GM12891 (cell line): ENCODE results near the gene MAF.
A peak's percentile ranks its signal among the peaks of the same experiment; 100 is the strongest.

Experiments used
- DNase-seq: peaks from one replicate; pipeline ENCODE4 v3.0.0; 2011; ENCODE audit warnings: low spot score; ENCODE audit not compliant: insufficient read length
- FAIRE-seq: peaks from 2 replicates; lab custom pipeline; 2011; peaks lifted over from hg19 to GRCh38; lab: Jason Lieb, UNC
- PAX5 ChIP-seq: IDR thresholded peaks from 2 replicates; pipeline ENCODE4 v1.6.1; 2011; ENCODE audit warnings: low read length, moderate library complexity, mild to moderate bottlenecking; ENCODE audit not compliant: insufficient read depth, severe bottlenecking
- POLR2A ChIP-seq: IDR thresholded peaks from 2 replicates; pipeline ENCODE4 v1.6.1; 2011; ENCODE audit warnings: low read depth, low read length, control low read depth
- POLR2AphosphoS5 ChIP-seq: IDR thresholded peaks from 2 replicates; pipeline ENCODE4 v1.6.1; 2011; ENCODE audit warnings: low read depth, low read length, control low read depth
- POU2F2 ChIP-seq: IDR thresholded peaks from 2 replicates; pipeline ENCODE4 v1.6.1; 2011; ENCODE audit warnings: low read depth, mild to moderate bottlenecking, control low read depth, low read length, moderate library complexity
- SPI1 ChIP-seq: IDR thresholded peaks from 2 replicates; pipeline ENCODE4 v1.6.1; 2011; ENCODE audit warnings: low read depth, low read length, control low read depth
- TAF1 ChIP-seq: IDR thresholded peaks from 2 replicates; pipeline ENCODE4 v1.6.1; 2011; ENCODE audit warnings: low read depth, low read length, control low read depth

MAF gene

DNA sequence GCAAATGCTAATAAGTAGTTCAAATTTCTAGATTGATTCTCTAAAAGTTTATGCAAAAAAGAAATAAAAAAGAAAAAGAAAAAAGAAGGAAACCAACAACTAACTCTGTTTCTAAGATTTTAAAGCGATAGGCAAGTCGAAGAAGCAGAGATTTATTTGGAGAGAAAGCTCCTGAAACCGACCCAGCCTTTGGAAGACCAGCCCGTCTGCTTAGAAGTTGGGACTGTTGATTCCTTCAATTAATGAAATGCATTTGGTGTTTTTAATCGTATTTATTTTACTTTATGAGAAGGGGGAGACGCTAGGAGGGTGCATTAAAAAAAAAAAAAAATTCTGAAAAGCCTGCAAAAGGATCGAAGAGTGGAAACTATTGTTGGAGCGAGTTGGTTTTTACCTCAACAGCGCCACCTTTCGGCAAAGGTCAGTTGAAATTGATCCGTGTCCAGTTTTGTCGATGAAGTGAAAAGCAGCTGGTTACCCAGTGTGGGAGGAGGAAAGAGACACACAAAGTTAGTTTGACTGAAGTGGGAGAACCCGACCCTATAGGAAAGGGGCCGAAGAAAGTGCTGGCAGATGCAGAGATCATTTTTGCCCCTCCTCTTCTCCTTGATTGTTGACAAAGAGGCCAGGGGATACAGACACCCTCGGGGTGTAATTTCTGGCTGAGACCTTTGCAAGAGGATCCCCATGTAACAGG, 1.5 kb upstream of the MAF start:
- FAIRE-seq (peak; percentile 81), DNase-seq (peak; percentile 39)
- TF ChIP-seq TAF1 (no peak), SPI1 (no peak), PAX5 (no peak), POLR2AphosphoS5 (no peak), POU2F2 (no peak), POLR2A (no peak)

DNA sequence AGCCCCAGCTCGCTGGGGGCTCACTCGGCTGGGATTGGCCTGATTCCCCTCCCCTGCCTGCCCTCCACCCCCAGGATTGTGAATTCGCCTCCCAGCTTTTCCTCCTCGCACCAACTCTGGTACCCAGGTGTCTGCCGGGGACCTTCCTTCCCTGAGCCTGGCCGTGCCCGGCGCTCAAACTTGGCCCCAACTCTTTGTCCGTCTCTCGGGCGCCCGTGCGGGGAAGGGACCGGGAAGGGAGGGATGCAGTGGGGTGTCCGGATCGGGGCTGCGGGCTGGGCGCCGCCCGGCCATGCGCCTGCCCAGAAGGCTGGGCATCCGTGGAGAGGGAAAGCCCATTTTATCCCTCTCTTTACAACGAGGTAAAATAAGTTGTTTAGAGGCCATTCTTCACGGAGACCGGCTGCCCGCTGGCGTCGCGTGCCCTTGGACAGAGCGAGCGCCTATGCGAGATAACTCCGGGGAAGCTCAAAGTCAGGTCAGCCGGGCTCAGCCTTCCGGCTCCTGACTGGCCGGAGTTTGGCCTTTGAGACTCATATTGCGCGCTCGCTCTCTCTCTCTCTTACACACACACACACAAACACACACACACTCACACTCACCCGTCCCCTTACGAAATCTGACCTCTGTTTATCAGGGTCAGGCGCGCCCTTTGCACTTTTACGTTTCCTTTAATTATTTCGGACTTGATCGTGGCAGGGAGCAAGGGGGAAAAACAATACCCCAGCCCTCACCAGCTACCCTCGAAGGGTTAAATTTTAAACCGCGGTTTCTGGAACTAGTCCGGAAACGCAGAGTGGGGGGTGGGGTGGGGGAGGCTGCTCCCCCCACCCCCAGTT, 774 bp upstream of the MAF start:
- no peak for TF ChIP-seq PAX5
- TF ChIP-seq POLR2AphosphoS5 = no peak
- no peak for FAIRE-seq

DNA sequence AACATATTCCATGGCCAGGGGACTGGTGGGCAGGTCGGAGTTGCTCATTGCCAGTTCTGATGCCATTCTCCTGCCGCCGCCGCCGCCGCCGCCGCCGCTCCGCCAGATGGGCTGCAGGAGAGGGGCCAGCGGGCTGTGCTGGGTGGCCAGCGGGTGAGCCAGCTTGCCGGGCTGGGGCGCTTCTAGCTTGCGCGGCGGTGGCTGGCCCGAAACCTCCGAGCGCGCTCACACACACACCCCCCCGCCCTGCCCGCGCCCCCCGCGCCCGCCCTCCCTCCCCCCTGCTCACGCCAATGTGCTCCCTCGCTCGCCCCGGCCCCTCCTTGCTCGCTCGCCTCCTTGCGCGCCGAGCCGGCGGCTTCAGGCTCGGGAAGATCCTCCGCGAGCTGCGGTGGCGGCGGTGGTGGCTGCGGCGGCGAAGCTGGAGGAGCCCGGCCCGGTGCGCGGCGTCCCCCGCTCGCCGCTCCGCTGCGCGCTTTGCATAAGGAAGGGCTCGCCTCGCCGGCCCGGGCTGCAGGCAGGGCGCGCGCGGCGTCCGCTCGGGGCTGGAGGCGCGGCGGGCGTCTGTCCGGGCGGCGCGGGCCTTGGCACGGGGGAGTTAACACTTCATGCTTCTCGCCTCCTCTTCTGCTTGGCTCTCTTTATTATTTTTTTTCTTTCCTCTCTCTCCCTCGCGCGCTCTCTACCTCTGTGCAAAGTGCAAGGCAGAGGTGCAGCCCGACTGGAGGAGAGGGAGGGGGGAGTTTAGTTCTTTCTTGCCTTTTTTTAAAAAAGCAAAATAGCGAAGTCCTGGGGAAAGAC, 500 bp downstream of the MAF start:
- TF ChIP-seq PAX5 (no peak), POLR2AphosphoS5 (no peak), POU2F2 (no peak), TAF1 (no peak), POLR2A (no peak), SPI1 (no peak)
- no peak for FAIRE-seq
- peak; percentile 37 for DNase-seq

More for the DNA sequence above, 774 bp upstream of the MAF start:
- peak; percentile 5 for DNase-seq

DNA sequence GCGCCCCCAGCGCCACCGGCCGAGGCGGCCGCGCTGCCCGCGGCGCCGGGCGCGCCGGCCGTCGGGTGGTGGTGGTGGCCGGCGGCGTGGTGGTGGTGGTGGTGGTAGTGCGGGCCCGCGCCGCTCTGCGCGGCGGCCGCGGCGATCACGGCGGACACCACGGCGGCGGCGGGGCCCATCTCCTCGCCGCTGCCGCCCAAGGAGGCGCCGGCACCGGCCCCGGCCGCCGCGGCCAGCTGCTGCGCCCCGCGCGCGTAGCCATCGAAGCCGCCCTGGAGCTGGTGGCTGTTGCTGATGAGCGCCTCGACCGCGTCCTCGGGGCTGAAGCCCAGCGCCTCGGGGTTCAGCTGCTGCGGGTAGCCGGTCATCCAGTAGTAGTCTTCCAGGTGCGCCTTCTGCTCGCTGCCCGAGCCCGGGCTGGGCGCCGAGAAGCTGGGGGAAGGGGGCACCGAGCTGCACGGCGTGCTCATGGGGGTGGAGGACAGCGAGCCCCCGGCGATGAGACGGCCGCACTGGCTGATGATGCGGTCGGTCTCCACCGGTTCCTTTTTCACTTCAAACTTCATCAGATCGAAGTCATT, 1.2 kb downstream of the MAF start:
- DNase-seq (peak; percentile 13), FAIRE-seq (no peak)
- TF ChIP-seq POLR2AphosphoS5 = no peak
- TF ChIP-seq POLR2A = no peak
- TF ChIP-seq PAX5 = no peak
- no peak for TF ChIP-seq POU2F2
- no peak for TF ChIP-seq SPI1
- TF ChIP-seq TAF1 = no peak

DNA sequence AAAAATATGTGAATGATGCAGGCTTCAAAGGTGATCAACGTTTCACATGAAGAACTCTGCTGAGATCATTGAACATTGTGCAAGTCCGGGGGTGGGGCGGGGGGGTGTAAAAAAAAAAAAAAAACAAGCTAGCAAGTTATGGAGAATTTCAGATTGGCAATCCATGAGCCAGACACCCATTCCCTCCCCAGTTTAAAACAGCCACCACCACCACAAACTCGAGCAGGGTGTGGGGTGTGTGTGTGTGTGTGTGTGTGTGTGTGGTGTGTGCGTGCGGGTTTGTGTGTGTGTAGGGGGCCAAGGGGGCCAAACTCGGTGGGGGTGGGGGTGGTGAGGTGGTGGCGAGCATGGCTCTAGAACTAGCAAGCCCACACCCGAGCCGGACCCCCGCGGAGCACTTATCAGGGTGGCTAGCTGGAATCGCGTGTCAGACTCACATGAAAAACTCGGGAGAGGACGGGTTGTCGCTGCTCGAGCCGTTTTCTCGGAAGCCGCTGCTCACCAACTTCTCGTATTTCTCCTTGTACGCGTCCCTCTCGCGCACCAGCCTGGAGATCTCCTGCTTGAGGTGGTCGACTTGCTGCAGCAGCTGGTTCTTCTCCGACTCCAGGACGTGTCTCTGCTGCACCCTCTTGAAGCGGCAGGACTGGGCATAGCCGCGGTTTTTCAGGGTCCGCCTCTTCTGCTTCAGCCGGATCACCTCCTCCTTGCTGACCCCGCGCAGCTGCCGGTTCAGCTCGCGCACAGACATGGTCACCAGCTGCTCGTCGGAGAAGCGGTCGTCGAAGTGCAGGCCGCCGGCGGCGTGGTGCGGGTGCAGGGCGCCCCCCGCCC, 2.0 kb downstream of the MAF start:
- DNase-seq (no peak), FAIRE-seq (no peak)

DNA sequence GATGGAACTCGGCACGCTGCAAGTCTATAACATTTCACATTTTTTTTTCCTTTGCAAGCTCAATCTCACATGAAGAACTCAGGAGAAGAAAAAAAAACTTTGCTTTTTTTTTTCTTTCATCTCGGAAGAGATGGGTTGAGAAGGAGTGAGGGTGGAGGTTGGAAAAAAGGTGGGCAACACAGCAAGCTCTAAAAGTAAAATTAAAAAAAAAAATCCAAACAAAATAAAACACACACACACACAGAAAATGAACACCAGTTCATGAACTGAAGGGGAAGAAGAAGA, 2.5 kb downstream of the MAF start:
- DNase-seq (no peak), FAIRE-seq (no peak)
- no peak for TF ChIP-seq POU2F2
- no peak for TF ChIP-seq POLR2AphosphoS5
- no peak for TF ChIP-seq SPI1
- TF ChIP-seq TAF1 = no peak
- TF ChIP-seq POLR2A = no peak
- TF ChIP-seq PAX5 = no peak

More for the DNA sequence above, 2.0 kb downstream of the MAF start:
- TF ChIP-seq POLR2AphosphoS5 (no peak), PAX5 (no peak), SPI1 (no peak), POU2F2 (no peak), TAF1 (no peak)

DNA sequence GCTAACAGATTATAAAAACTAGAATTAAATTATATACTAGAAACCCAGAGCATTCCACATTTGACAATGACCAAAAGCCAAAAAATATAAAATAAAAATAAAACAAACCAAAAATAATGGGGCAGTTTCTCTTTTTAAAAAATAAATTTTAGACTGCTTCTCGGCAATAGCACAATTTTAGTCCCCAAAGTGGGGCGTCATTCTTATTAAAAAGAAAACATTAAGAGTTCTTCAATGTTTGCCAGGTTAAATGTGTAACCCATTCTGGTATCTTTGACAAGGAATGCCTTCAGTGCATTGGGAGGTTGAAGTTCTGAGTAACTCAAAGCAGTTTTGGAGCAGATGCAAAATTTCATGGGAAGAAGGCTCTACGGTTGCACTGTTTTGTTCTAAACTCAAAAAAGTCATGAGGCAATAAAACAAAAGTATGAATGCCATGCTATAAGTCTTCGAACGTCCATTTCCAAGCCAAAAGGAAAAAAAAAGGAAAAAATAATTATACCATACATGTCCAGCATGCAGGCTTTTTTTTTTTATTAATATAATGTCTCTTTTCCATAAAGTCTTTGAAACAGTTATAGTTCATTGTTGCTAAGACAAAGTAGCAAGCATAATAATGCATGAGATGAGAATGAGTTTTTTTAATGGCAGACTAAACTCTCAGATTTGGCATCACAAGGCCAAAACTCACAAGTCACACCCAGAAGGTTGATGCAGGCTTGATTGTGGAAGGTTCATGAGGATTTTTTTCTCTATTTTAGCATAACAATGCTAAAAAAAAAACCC, 3.1 kb downstream of the MAF start:
- DNase-seq = no peak
- FAIRE-seq = no peak
- TF ChIP-seq PAX5 = no peak
- no peak for TF ChIP-seq TAF1
- TF ChIP-seq SPI1 = no peak
- no peak for TF ChIP-seq POU2F2
- no peak for TF ChIP-seq POLR2AphosphoS5
- no peak for TF ChIP-seq POLR2A

DNA sequence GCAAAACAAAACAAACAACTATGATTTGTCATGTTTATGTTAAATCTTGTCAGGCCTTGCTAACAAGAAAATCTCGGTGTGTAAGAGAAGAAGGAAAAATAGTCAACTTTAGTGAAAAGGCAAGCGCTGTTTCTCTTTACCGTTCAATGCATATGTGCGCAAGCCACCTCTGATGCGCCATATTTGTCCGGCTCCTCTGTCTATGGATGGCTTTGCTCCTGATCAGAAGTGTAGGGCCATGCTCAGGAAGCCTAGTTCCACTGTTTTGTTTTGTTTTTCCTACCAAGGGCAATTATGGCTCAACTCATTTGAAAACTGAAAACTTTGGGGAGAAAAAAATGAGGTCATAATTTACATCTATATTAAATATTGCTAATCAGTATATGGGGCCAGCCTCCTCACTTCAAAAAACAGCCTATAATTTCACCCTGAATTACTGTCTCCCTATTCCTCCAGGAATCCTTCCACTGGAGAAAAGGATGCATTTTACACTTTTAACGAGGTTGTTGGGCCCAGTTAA, 4.5 kb downstream of the MAF start:
- FAIRE-seq (no peak), DNase-seq (no peak)
- TF ChIP-seq PAX5 = no peak
